ENCODE measurements around the gene SATB1.

Gene SATB1

DNA sequence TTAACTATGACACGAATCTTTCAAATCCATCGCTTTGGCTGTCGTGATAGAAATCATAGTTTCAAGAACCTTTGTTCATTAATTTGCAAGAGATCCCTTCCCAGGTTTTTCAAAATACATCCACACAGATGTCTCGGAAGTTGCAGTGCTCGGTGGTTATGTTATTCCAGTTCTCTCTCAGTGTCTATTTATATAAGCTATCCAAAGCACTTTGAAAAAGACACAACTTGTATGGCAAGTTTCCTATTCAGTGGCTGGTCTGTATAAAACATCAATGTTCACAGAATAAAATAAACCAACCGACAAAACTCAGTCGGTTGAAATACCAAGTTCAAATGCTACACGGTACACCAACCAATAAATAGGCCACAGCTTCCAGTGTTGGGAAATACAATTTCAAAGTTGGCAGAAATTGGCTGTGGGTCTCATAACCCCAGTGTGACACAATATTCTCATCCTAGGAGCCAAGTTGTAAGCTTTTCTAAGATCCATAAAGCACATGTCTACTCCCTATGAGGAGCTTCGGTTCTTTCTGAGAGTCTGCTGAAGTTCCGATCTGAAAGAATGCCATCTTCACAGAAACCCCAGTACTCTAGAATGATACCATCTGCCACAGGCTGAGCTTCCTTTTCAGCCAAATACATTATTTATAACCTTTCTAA is 23.7 kb downstream of the SATB1 start:
- no peak for DNase-seq (ENCODE audit: low read depth)

DNA sequence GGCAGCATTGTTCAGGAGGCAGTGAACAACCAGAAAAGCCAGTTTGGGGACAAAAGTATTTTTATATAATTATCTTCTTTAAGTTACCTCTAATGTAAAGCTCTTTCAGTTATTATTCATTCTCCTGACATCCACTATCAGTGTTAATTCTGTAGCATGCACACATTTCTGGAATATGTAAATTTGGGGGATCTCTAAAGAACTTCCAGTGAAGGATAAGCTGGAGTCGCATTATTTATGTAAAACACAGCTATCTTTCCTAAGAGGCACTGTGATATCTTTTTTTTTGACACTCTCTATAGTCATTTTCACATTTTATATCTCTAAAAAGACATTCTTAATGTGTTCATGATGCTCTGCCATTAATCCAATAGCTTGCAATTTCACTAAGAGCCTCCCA is 26.7 kb downstream of the SATB1 start:
- DNase-seq (ENCODE audit: low read depth), result no peak

DNA sequence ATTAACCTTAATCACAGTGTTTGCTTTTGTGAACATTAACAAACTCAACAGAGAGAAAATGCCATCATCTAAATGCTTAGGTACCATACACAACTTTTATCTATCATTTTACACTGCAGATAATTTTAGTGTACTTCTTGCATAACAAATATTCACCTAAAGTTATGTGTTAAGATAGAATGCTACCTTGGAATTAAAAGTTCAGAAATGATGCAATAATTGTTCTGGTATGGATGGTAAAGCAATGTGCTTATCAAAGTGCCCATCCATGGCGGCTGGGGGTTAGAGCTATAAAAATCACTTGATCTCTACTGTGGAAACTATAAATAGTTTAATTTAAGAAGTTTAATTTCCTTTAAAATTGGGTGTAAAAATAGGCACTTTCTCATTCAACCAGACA is 28.7 kb downstream of the SATB1 start:
- no peak for DNase-seq (ENCODE audit: low read depth)

DNA sequence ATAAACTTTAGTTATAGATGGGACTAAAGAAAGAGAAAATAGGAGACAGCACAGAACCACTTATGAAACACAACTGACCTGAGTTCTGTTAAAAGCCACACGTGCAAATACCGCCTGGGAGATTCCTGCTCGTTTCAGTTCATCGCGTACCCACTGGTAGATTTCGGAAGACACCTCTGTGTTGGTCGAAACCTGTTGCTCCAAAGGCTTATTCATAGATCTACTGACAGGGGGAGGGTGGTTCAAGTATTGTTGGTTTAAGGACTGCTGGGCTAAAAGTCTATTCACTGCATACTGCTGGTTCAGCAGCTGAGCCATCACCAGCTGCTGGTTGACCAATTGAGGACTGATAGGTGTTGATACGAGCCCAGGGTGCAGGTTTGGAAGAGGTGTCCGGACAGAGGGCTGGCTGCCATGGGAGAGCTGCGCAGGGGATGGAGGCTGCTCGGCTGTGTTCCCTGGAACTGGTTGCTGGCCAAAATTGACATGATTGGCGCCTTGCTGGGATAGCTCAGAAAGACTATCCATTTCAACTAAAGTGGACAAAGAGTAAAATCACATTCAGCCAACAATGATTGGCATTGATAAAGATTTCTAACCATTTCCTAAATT is 30.6 kb downstream of the SATB1 start:
- DNase-seq (ENCODE audit: low read depth), result no peak

DNA sequence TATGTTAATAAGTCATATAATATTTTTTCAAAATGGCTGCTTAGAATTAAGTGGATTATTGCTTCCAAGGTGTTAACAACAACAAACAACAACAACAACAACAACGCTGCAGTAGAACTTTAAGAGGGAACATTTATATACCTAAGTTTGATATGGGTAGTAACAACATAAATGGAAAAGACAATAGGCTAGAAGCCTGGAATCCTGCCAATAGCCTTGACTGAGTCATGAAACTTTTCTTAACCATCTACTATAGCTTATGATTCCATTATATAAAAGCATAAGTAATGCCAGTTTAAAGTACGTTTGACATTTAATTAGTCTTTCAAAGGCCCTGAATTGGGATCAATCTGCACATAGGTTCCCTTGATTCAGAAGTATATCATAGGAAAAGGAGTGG is 31.2 kb downstream of the SATB1 start:
- DNase-seq (ENCODE audit: low read depth), result no peak

DNA sequence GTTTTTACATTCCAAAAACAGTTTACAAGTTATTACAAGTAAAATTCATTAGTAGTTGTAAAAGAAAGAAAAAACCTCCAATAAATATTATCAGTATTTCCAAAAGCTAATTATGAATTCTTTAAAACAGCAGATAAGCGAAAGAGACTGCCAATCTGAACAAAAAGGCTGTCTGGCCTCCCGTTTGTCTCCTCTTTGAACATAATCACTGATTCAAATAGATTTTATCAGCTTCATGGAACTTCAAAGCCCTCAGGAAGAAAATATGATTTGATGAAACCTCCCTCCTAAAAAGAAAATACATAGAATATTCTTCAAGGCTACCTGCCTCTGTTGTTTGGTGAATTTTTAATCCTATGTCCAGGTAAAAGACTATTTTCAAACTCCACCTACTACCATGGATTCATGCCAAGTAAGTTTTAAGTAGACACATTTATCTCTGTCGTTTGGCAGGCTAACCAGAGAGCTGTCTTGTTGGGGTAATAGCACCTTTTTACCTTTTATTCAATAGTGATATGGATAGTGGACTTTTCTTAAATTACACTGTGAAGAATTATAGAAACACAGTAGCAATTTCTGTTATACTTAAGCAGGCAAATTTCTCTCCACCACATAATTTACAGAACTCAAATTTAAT is 35.0 kb downstream of the SATB1 start:
- no peak for DNase-seq (ENCODE audit: low read depth)

DNA sequence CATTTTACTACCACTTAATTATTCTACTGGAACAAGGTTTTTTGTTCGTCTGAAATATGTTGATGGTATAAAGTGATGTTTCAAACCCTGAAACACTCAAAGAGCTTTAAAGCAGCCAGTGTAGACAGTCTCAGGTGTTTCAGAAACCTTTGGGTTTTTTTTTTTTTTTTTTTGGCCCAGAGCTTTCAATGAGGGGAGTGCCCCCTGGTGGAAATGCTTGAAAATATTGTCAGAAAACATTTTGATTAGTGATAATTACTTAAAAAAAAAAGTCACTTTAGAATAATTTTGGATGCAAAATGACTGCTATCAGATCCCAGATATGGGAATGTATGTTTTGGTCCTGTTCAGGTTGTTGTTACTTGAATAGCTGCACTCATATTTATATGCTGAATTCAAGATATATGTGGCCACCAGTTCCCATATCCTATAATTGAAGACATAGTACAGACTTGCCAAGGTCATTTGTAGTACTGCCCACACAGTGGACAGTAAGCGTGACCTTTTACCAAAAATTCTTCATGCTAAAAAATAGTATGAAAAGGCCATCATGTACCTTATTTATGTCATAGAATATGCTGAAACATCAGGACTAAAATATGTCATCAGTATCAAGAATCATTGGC is 35.9 kb downstream of the SATB1 start:
- peak; percentile 1 for DNase-seq (ENCODE audit: low read depth)

DNA sequence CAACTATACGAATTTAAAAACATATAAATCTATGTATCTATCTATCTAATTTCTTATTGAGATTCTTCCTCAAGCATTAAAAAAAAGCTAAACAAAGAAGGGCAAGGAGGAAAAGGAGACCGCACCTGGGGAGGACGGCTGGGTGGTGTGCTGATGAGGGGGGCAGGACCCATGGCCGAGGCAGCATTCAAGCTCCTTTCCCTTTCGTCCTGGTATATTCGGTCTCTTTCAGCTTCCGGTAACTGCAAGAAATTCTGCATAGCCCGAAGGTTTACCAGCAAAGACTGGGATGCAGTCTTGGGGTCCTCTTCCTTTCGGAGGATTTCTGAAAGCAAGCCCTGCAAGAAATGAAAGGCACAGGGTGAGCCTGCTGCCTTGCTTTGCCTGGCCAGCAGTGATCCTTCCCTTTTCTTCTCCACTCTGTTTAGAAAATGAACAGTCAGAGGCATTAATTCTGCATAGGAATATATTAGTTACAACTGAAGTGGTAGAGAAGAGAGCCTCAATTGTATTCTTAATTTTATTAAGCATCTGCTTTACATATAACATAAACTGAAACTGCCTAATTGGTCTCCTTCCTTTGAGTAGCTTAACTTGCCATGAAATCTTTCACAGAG is 38.8 kb downstream of the SATB1 start:
- no peak for DNase-seq (ENCODE audit: low read depth)

DNA sequence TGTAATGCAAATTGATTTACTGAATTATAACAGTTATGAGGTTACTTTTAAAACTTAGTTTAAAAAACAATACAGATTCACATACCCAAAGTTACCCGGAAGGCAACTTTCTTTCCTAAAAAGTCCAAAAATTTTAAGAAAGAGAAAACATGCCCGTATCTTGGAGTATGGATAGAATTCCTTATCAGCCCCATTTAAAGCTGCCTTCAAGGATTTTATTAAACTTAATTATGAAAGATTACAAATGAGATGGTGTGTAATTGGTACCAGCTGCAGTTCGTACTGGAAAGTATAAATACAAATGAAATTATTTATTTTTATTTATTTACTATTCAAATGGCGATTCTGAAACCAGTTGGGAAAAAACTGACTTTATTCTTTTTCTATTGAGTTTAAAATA is 39.4 kb downstream of the SATB1 start:
- DNase-seq (ENCODE audit: low read depth), result no peak

DNA sequence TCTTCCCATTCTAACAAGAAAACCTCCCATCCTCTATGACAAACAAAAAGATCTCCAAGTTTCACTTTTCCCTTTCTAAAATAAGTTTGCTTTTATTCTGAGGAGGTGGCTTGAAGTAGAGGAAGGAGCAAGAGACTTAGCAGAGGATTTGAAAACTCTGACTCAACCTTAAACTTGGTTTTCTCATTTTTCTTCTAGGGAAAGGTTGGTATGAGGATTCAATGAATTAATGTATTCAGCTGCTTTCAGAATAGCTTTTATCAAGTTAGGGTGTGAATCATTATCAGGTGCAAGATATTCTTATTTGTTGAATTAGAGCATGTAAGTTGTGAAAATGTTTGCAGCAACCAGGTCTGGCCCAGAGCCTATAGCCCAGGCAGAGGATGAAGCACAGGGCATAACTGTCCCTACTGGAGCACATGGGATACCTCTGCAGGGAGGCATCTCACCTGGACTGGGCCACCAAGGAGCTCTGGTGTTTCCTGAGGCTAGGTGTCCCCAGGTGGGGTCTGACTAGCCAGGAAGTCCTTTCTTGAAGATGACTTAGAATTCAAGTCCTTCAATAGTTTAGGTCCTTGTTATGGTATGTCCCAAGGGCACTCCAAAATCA is 42.3 kb downstream of the SATB1 start:
- DNase-seq (ENCODE audit: low read depth), result no peak

DNA sequence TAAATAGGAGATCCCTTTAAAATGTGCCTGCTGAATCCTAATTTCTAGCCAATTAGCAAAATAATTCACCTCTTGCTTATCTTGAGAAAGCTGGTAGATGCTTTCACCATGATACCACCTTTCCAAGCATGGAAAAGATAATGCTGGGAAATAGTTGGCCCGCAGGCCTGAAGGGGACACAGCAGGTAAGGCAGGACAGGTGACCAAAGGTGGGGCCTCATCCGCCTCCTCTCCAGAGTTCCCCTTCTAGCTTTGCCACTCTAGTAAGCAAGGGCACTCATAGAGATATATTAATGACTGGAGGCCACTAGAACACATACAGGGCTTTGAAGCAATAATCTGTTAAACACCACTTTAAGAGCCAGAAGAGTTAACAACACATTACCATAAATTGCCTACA is 45.5 kb downstream of the SATB1 start:
- no peak for DNase-seq (ENCODE audit: low read depth)

DNA sequence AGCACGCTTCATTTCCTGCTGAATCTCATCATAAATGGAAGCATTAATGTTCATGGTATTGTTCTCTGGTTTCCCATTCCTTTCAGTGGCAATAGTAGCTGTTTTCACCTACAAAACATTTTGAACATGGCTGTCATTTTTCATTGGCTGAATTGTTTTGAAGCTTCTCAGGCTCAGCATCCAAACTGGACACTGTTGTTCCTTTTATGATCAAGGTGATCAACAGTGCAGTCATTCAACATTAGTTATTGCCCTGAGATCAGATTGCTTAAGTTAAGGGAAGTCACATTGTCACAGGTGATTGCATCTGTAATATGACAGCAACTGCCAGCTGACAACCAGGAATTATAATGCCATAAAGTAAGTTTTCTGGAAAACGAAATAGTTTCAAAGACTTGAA is 46.9 kb downstream of the SATB1 start:
- no peak for DNase-seq (ENCODE audit: low read depth)

DNA sequence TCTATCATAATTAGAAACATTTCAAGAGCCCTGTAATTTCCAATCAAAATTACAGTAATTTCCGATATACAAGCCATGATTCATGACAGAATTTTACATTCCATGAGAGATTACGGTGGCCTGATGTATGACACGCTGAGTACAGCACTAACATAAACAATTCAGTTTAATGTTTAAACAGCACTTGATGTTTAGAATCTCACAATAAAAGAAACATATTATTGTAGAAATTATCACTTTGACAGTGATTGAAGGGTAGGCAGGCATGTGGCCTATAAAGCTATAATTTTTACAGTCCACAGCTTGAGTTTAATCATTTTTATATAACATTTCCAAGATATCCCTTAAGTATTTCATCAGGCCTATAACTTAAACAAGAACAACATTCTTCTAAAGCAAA is 48.5 kb downstream of the SATB1 start:
- no peak for DNase-seq (ENCODE audit: low read depth)

DNA sequence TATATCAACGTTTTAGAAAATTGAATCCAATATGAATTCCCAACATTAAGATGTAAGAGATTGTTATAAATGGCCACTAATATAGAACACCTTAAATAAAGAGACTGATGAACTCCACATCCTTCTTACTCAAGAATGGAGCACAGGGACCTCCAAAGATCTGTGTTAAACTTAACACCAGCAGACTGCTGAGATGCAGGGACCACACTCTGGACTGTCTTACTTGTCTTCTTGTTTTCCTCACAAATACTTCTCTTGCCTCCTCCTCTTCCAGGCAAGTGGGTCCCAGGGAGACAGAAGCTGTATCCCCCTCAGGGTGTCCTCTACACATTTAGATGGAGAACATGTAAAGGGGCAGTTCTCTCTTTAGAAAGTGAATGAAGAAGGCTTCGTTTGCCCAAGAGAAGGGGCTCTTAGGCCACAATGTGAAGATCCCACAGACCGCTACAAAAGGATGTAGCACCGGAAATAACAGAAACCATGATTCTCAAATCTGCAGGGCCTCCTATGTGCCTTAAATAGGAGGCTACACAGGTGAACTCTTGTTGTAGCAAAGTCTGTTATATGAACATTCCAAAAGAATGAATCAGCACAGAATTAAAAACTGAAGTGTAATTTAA is 52.2 kb downstream of the SATB1 start:
- no peak for DNase-seq (ENCODE audit: low read depth)

DNA sequence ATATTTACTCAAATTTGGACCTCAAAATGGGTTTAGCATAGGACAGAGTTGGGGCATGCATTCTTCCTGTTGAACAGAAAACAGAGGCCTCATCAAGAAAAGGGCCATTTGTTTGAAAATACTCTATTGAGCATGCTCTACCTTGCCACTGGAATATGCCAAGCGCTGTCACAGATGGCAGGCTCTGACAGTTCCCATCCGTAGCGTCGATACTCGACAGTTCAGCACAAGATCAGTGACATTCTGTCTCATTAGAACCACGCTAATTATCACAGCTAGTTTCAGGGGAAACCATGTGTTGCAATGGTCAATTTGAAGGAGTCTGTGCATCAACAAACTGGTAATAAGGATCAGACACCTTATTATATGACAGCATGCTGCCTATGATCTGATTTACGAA is 54.5 kb downstream of the SATB1 start:
- no peak for DNase-seq (ENCODE audit: low read depth)

DNA sequence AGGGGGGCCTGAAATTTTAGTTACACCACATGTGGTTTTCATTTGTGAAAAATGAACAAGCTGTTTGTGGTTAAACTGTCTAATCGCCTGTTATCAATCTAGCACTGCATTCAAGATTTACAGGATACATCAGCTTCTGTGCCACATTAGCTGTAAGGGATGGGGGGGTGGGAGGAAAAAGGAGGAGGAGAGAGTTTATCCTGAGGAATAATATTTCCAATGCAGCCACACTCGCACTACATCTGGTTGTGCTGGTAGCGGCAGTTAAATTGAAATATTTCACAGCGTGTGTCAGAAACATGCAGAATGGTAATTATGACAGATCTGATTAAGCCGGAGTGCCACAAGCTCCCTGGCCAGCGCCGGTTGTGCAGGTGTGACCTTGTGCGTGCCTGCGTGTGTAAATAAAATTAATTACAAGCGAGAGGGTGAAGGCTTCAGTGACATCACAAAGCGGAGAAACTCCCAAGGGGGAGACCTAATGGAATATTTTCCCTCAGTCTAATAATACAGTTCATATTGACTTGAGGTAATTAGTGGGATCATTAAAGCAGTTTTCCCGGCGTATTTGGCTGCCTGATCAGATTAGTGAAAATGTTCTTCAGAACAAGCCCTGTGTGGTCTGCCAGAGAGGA is 55.5 kb downstream of the SATB1 start:
- DNase-seq (ENCODE audit: low read depth), result no peak

DNA sequence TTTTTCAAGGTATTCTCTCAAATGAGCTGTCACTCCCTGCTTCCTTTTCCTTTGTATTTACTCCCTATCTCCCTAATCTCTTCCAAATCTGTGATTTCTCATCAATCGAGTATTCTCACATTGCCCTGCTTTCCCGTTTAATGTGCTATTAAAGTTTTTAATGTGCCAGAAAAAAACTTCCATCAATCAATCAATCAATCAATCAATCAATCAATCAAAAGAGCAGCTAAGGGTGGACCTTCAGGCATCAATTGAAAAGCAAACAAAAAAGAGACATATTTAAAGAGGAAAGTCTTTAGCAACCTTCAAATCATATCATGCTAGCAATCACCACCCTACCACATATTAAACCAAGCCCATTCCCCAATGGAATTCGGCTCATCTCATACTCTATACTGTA is 58.9 kb downstream of the SATB1 start:
- no peak for DNase-seq (ENCODE audit: low read depth)

DNA sequence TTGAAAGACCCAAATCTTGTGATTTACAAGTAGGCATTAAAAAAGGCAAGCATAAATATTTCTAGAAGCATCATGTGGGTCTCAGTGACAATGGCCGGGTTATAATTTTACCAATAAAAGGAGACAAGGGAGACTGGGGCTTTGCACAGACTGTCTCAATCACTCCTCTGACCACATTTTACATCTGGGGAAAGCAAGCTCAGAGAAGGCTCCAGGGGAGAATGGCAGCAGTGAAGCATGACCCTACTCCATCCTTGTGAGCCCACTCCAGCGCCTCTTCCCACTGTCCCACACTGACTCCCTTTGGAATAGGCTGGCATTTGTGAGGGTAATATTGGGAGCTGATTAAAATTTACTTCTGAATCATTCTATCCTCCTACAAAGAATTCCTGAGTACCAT is 61.8 kb downstream of the SATB1 start:
- DNase-seq (ENCODE audit: low read depth), result no peak

DNA sequence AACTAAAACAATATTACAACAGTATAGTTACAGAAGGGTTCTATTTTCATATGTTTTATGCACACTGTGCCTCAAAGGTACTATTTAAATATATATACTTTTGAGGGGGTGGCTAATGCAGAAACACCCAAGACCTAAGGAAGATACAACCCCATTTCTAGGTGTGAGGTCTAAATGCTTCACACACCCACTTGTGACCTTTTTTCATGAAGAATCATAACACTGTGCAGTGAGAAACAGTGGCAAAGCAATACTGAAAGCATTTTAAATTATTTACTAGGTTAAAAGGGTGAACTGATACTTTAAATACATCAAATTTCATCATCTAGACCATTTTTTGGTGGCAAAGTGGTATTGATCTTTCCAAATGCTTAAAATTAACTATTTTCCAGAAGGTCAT is 67.4 kb downstream of the SATB1 start:
- no peak for DNase-seq (ENCODE audit: low read depth)

DNA sequence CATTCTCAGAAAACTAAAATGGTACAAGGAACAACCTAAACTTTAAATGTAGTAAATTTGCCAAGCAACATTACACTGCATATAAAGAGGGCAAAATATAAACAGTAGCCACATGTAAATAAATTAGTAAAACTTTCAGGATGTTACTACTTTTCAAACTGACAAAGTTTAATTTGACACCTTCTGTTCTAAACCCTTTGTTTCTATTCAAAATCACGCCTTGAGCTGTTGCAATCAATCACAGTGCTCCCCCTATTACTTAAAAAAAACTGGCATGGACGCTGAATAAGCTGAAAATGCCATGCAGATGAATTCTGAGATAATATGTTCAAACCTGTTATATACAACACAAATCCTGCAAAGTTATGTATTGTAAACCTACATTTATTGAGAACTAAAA is 69.3 kb downstream of the SATB1 start:
- DNase-seq (ENCODE audit: low read depth), result no peak

DNA sequence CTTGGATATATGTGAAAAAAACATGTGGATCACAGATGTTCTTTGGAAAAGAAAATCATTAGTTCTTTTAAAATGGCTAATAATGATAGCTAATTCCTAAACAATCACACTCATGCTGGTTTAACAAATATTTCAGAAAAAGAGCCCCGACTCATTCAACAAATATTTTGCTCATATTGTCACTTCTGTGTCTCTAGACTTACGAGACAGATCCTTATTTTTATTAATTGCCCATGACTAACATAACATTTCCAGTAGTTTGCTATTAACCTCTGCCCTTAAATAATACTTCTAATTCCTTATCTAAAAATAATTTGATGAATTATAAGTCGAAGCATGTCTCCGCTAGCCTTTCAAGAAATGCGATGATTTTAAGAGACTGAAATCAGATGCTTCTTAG is 70.4 kb downstream of the SATB1 start:
- DNase-seq (ENCODE audit: low read depth), result no peak
